CD4-positive, alpha-beta T cell treated with Interleukin-17A for 4 hours (primary cell): ENCODE results near the gene ERMAP.

Source experiments
- DNase-seq: peaks from one replicate; pipeline ENCODE4 v3.0.0-alpha.2; 2020; ENCODE audit warnings: mixed read lengths

Gene ERMAP

GRCh38 chr1:42886046-42886739 is 69.3 kb downstream of the ERMAP start:
- DNase-seq = no peak

GRCh38 chr1:42886800-42887199 is 69.9 kb downstream of the ERMAP start:
- no peak for DNase-seq

GRCh38 chr1:42887366-42887765 is 70.4 kb downstream of the ERMAP start:
- DNase-seq = no peak

- DNase-seq = no peak
Measured at GRCh38 chr1:42888013-42888633, 71.2 kb downstream of the ERMAP start.

- no peak for DNase-seq
Measured at GRCh38 chr1:42889264-42889663, 72.3 kb downstream of the ERMAP start.

- no peak for DNase-seq
Measured at GRCh38 chr1:42891465-42892138, 74.7 kb downstream of the ERMAP start.
